Left lung (tissue), 10 donors: ENCODE measurements around the gene ALDH9A1. TPM values are rescaled to one million over a fixed set of nuclear protein-coding genes. Genes with fewer than 3 reads are reported as not detected.

Source experiments
- ATAC-seq: fragments of 200-7000 bp; cut with Tn5 transposase; one replicate; pipeline ENCODE4 v1.9.1; 2020; ENCODE audit warnings: moderate library complexity
- DNase-seq, 4 donors: peaks; one replicate each; pipeline ENCODE4 v3.0.0-alpha.2; 2013 to 2020
- H3K27ac ChIP-seq, 2 donors: fragments of 200-600 bp; sonication (generic) in 1 of 2; one replicate each; pipeline versions ENCODE4 v1.5.0 to v1.8.0; 2020 to 2021
- H3K27me3 ChIP-seq, 2 donors: fragments of 200-600 bp; sonication (generic) in 1 of 2; one replicate each; pipeline versions ENCODE4 v1.5.0 to v1.8.0; 2020 to 2021
- H3K36me3 ChIP-seq, 2 donors: fragments of 200-600 bp; sonication (generic) in 1 of 2; one replicate each; pipeline versions ENCODE4 v1.5.0 to v1.8.0; 2020 to 2021
- H3K4me1 ChIP-seq, 2 donors: fragments of 200-600 bp; one replicate each; pipeline ENCODE4 v1.8.0; 2021
- H3K4me3 ChIP-seq, 2 donors: fragments of 200-600 bp; sonication (generic) in 1 of 2; one replicate each; pipeline versions ENCODE4 v1.5.0 to v1.8.0; 2020 to 2021; ENCODE audit warnings: mild to moderate bottlenecking in 1 of 2
- H3K9me3 ChIP-seq, 2 donors: fragments of 200-600 bp; sonication (generic) in 1 of 2; one replicate each; pipeline versions ENCODE4 v1.5.0 to v1.8.0; 2020 to 2021
- CTCF ChIP-seq, 2 donors: fragments of 200-600 bp; sonication (generic) in 1 of 2; IDR thresholded peaks; one replicate each; pipeline versions ENCODE4 v1.5.0 to v1.8.0; 2021; ENCODE audit warnings: antibody characterized with exemption in 2 of 2
- intact Hi-C, 2 donors: fragments of 100-400 bp; cut with DNase I; formaldehyde crosslinking; loops; one replicate each; pipeline versions ENCODE4 v1.11.2 to v1.14.2; 2022
- polyA plus RNA-seq, 6 donors: library from polyadenylated mRNA; unstranded; fragments of 120-200 nt; gene quantifications; one replicate each; pipeline ENCODE4 v1.2.1, GENCODE V29; 2013; ENCODE audit not compliant: insufficient read length in 6 of 6
- total RNA-seq, 2 donors: library from RNA; stranded (reverse); fragmentation: NEBNext Ultra II Directional; extraction: Animal tissue kit (Norgen Biotek cat#: 25700); gene quantifications; one replicate each; pipeline ENCODE4 v1.2.1, GENCODE V29; 2021
- donor health status: DM: no; HTN: yes; CAD: no.
- donor health status: DM: no; HTN: no; CAD: no.

Gene ALDH9A1
- total and polyA plus RNA-seq, 8 donors, result 69.3 to 138 (median 107) TPM

GRCh38 chr1:165680303-165680702 lies 18.1 kb downstream of the ALDH9A1 start:
- no peak for DNase-seq
- intact Hi-C loops, result no loop called here
- no peak for TF ChIP-seq CTCF (IDR thresholded peaks at IDR 0.05)
- no peaks in the 10 kb centered on the region for H3K27me3 ChIP-seq
- no peaks in the 10 kb centered on the region for H3K9me3 ChIP-seq
- peaks cover 0 to 79% of the 10 kb centered on the region in 2 donors for H3K36me3 ChIP-seq
- ATAC-seq, result no peak
- no peak overlapping the region for H3K27ac ChIP-seq
- H3K4me1 ChIP-seq, result no peaks in the 10 kb centered on the region
- no peak overlapping the region for H3K4me3 ChIP-seq

DNA sequence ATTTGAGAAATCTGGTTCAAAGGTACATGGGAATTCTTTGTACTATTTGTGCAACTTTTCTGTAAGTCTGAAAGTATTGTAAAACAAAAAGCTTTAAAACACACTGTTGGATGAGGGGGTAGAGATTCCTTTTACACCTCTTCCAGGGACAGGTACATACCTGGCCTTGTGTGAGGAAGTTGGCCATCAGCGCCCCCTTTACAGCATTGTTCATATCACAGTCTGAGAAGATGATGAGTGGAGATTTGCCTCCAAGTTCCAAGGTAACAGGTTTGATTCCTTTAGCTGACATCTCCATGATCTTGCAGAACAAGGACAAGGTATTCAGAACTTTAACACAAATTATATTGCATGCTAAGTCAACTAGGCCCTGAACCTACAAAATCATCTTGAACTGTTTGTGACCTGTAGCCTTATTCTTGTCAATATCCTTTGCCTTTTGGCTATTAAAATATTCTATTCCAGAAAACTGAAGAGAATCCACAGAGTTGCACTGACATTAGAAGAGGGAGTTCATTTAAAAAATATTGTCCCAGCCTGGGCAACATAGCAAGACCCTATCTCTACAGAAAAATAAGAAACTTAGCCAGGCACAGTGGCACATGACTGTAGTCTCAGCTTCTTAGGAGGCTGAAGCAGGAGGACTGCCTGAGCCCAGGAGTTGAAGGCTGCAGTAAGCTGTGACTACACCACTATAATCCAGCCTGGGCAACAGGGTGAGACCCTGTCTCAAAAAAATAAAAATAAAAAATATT lies 18.9 kb downstream of the ALDH9A1 start:
- Histone ChIP-seq H3K27me3 (no peaks in the 10 kb centered on the region), H3K9me3 (no peaks in the 10 kb centered on the region), H3K4me3 (no peak overlapping the region), H3K36me3 (peaks cover 0 to 87% of the 10 kb centered on the region in 2 donors), H3K4me1 (no peaks in the 10 kb centered on the region), H3K27ac (no peak overlapping the region)
- no peak for TF ChIP-seq CTCF (IDR thresholded peaks at IDR 0.05)
- intact Hi-C loops, result no loop called here
- ATAC-seq (no peak), DNase-seq (no peak)

- no peak for TF ChIP-seq CTCF (IDR thresholded peaks at IDR 0.05)
- Histone ChIP-seq H3K9me3 (no peaks in the 10 kb centered on the region), H3K4me3 (no peak overlapping the region), H3K36me3 (peaks cover 0 to 88% of the 10 kb centered on the region in 2 donors), H3K4me1 (no peaks in the 10 kb centered on the region), H3K27ac (no peak overlapping the region), H3K27me3 (no peaks in the 10 kb centered on the region)
- DNase-seq (no peak), ATAC-seq (no peak)
- intact Hi-C loops, result no loop called here
Measured at GRCh38 chr1:165678509-165678908, 19.9 kb downstream of the ALDH9A1 start.

GRCh38 chr1:165675794-165676193 lies 22.6 kb downstream of the ALDH9A1 start:
- no peak for DNase-seq
- Histone ChIP-seq H3K36me3 (peaks cover 0 to 67% of the 10 kb centered on the region in 2 donors), H3K4me3 (no peak overlapping the region), H3K27me3 (no peaks in the 10 kb centered on the region), H3K4me1 (peaks cover 0 to 11% of the 10 kb centered on the region in 2 donors), H3K9me3 (no peaks in the 10 kb centered on the region), H3K27ac (no peak overlapping the region)
- ATAC-seq, result no peak
- intact Hi-C loops, result no loop called here
- no peak for TF ChIP-seq CTCF (IDR thresholded peaks at IDR 0.05)

- peaks cover 0 to 56% of the 10 kb centered on the region in 2 donors for H3K36me3 ChIP-seq
- H3K4me1 ChIP-seq, result peaks cover 0 to 13% of the 10 kb centered on the region in 2 donors
- intact Hi-C loops, result no loop called here
- H3K4me3 ChIP-seq, result no peak overlapping the region
- DNase-seq, result no peak
- no peaks in the 10 kb centered on the region for H3K27me3 ChIP-seq
- no peak for TF ChIP-seq CTCF (IDR thresholded peaks at IDR 0.05)
- ATAC-seq, result no peak
- H3K27ac ChIP-seq, result no peak overlapping the region
- H3K9me3 ChIP-seq, result no peaks in the 10 kb centered on the region
Measured at GRCh38 chr1:165674599-165674998, 23.8 kb downstream of the ALDH9A1 start.
